PC-9 (cell line): ENCODE measurements around the gene ZNF718. TPM values are rescaled to one million over a fixed set of nuclear protein-coding genes. Genes with fewer than 3 reads are reported as not detected.
A peak's percentile ranks its signal among the peaks of the same experiment; 100 is the strongest.
"Not testable (repeated sequence)": the region's sequence is repeated elsewhere in the genome, so short reads cannot be mapped to it uniquely, and the experiment has no call there.

Experiments used
- BruUV-seq: library from RNA; stranded (reverse); fragments of 400-500 nt; replicated peaks from 2 replicates; lab custom pipeline; 2021; lab: Mats Ljungman, UMichigan
- CTCF ChIA-PET: fragments of 300-600 bp; sonication (Branson Sonifier 250); formaldehyde crosslinking; loops from one replicate; lab custom pipeline; 2022; ENCODE audit warnings: antibody characterized with exemption; lab: Charles Lee
- POLR2A ChIA-PET: fragments of 300-600 bp; sonication (Branson Sonifier 250); formaldehyde crosslinking; loops from one replicate; lab custom pipeline; 2022; ENCODE audit warnings: antibody characterized with exemption; ENCODE audit not compliant: unreplicated experiment; lab: Charles Lee
- DNase-seq, 2 experiments: peaks; one replicate each; pipeline versions ENCODE4 v3.0.0 to v3.0.0-alpha.2; 2015 to 2022; ENCODE audit warnings: mixed read lengths in 1 of 2
- H2AFZ ChIP-seq: fragments of 200-600 bp; sonication (generic); 2 replicates; pipeline ENCODE4 v1.8.1; 2017; ENCODE audit warnings: antibody characterized with exemption
- H3F3A ChIP-seq: fragments of 200-600 bp; sonication (generic); 2 replicates; pipeline ENCODE4 v1.8.1; 2017; ENCODE audit warnings: antibody characterized with exemption, mild to moderate bottlenecking, low read depth; ENCODE audit not compliant: insufficient read depth
- H3K27ac ChIP-seq: fragments of 200-600 bp; sonication (generic); 2 replicates; pipeline ENCODE4 v1.6.1; 2016; ENCODE audit warnings: mixed run types
- H3K27me3 ChIP-seq: fragments of 200-600 bp; sonication (generic); 2 replicates; pipeline ENCODE4 v1.6.1; 2016; ENCODE audit warnings: low read depth, mixed run types; ENCODE audit not compliant: insufficient read depth
- H3K36me3 ChIP-seq: fragments of 200-600 bp; sonication (generic); 2 replicates; pipeline ENCODE4 v1.6.1; 2016; ENCODE audit warnings: low read depth, mixed run types
- H3K4me1 ChIP-seq: fragments of 200-600 bp; sonication (generic); replicated peaks from 2 replicates; pipeline ENCODE4 v1.6.1; 2016; ENCODE audit warnings: mixed run types; ENCODE audit not compliant: insufficient read depth
- H3K4me2 ChIP-seq: fragments of 200-600 bp; sonication (generic); 2 replicates; pipeline ENCODE4 v1.6.1; 2017; ENCODE audit warnings: mixed run types
- H3K4me3 ChIP-seq: fragments of 200-600 bp; sonication (generic); 2 replicates; pipeline ENCODE4 v1.6.1; 2016; ENCODE audit warnings: mixed run types
- H3K79me2 ChIP-seq: fragments of 200-600 bp; sonication (generic); 2 replicates; pipeline ENCODE4 v1.6.1; 2017; ENCODE audit warnings: low read depth, mixed run types
- H3K9me2 ChIP-seq: fragments of 200-600 bp; sonication (generic); 2 replicates; pipeline ENCODE4 v1.8.1; 2017; ENCODE audit warnings: mild to moderate bottlenecking; ENCODE audit not compliant: insufficient read depth
- H3K9me3 ChIP-seq: fragments of 200-600 bp; sonication (generic); 2 replicates; pipeline ENCODE4 v1.8.1; 2016; ENCODE audit warnings: low read depth; ENCODE audit not compliant: insufficient read depth
- H4K20me1 ChIP-seq: fragments of 200-600 bp; sonication (generic); 2 replicates; pipeline ENCODE4 v1.8.1; 2017; ENCODE audit not compliant: insufficient read depth
- EZH2 ChIP-seq: fragments of 200-600 bp; sonication (generic); IDR thresholded peaks from 2 replicates; pipeline ENCODE4 v1.8.0; 2017; ENCODE audit warnings: antibody characterized with exemption, low read depth
- intact Hi-C: fragments of 100-400 bp; cut with micrococcal nuclease; formaldehyde crosslinking; loops from one replicate; pipeline ENCODE4 v1.10.0; 2022; ENCODE audit not compliant: unreplicated experiment
- total RNA-seq: library from RNA; stranded (reverse); gene quantifications from 2 replicates; pipeline ENCODE4 v1.2.3, GENCODE V29; 2021
- TF ChIP-seq, protein P1 (sequence below): fragments of 200-600 bp; sonication (generic); conservative IDR thresholded peaks from 2 replicates; pipeline ENCODE4 v1.6.1; 2017; ENCODE audit warnings: mixed run types, antibody characterized with exemption, mild to moderate bottlenecking, moderate library complexity

ZNF718 gene
- total RNA-seq, 1 experiment from 2014 or later: 3.5 TPM

DNA sequence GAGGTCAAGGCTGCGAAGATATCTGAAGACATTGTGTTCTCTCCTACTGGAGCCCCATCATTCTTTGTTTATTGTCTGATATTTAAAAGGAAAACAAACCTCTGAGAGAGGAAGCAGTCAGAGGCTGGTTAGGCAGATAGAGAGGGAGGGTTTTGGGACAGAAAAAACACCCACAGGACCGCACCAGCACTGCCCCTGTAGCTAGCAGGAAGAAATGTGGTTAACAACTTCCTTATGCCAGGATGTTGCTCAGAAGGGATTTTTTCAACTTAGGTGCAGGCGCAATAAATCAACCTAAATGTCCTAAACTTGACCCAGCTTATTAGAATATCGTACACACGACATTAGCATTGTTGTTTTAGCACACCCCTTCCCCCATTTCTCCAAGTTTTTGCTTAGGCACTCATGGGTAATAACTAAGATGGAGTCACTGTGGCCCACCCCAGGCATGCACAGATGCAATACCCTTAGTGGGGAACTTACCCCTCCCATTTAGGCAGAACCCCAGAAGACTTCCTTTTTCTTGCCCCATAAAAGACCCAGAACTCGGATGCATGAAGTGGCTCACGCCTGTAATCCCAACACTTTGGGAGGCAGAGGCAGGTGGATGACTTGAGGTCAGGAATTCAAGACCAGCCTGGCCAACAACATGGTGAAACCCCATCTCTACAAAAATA, 2.8 kb upstream of the ZNF718 start:
- TF ChIP-seq EZH2: no peak
- TF ChIP-seq, protein P1, sequence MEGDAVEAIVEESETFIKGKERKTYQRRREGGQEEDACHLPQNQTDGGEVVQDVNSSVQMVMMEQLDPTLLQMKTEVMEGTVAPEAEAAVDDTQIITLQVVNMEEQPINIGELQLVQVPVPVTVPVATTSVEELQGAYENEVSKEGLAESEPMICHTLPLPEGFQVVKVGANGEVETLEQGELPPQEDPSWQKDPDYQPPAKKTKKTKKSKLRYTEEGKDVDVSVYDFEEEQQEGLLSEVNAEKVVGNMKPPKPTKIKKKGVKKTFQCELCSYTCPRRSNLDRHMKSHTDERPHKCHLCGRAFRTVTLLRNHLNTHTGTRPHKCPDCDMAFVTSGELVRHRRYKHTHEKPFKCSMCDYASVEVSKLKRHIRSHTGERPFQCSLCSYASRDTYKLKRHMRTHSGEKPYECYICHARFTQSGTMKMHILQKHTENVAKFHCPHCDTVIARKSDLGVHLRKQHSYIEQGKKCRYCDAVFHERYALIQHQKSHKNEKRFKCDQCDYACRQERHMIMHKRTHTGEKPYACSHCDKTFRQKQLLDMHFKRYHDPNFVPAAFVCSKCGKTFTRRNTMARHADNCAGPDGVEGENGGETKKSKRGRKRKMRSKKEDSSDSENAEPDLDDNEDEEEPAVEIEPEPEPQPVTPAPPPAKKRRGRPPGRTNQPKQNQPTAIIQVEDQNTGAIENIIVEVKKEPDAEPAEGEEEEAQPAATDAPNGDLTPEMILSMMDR: no peak
- Histone ChIP-seq H2AFZ (no peak overlapping the region), H3K27ac (no peak overlapping the region), H3K4me3 (no peak overlapping the region), H3K4me2 (no peak overlapping the region), H3K36me3 (no peaks in the 10 kb centered on the region), H3K9me3 (no peaks in the 10 kb centered on the region), H4K20me1 (no peaks in the 10 kb centered on the region), H3K27me3 (no peaks in the 10 kb centered on the region), H3K9me2 (no peaks in the 10 kb centered on the region), H3F3A (no peaks in the 10 kb centered on the region), H3K4me1 (no peaks in the 10 kb centered on the region), H3K79me2 (peaks cover 14% of the 10 kb centered on the region; the same call in 1 of the 2 replicates)
- intact Hi-C loops: no loop called here
- DNase-seq: no peak
- ChIA-PET CTCF (no interaction called here), POLR2A (no interaction called here)
- no TSS peak for BruUV-seq

DNA sequence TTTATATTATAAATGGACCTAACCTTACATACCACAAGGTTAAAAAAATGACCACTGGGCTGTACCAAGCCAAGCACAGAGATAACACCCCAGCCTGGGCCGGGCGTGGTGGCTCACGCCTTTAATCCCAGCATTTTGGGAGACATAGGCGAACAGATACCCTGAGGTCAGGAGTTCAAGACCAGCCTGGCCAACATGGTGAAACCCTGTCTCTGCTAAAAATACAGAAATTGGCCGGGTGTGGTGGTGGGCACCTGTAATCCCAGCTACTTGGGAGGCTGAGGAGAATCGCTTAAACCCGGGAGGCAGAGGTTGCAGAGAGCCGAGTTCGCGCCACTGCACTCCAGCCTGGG, 403 bp upstream of the ZNF718 start:
- H2AFZ ChIP-seq, H3K4me1 ChIP-seq, H3F3A ChIP-seq, intact Hi-C loops, H3K9me2 ChIP-seq, BruUV-seq, H3K27ac ChIP-seq, H3K9me3 ChIP-seq, H4K20me1 ChIP-seq, CTCF ChIA-PET, H3K36me3 ChIP-seq, H3K27me3 ChIP-seq: not testable (repeated sequence)
- H3K79me2 ChIP-seq: peaks cover 14% of the 10 kb centered on the region; the same call in 1 of the 2 replicates
- peak overlapping the region; percentile 64 for H3K4me2 ChIP-seq
- peak in 1 of 2 experiments; percentile 1 for DNase-seq
- POLR2A ChIA-PET: interaction anchor here (0.6 to 0.7 kb wide), 2 partner anchors 154 to 181 kb away, joined by 3 to 7 read pairs; partner anchors contain the start of gene ZNF732
- peak overlapping the region; percentile 60; the same call in 1 of the 2 replicates for H3K4me3 ChIP-seq

GRCh38 chr4:125091-125771, 930 bp downstream of the ZNF718 start:
- CTCF ChIA-PET: no interaction called here
- no peak overlapping the region for H3K27ac ChIP-seq
- H3K36me3 ChIP-seq: no peaks in the 10 kb centered on the region
- peak; percentile 36 to 48 for DNase-seq
- no peaks in the 10 kb centered on the region for H3F3A ChIP-seq
- no peaks in the 10 kb centered on the region for H3K4me1 ChIP-seq
- no peaks in the 10 kb centered on the region for H3K27me3 ChIP-seq
- peak overlapping the region; percentile 60 for H3K4me3 ChIP-seq
- H3K9me3 ChIP-seq: no peaks in the 10 kb centered on the region
- no peak for TF ChIP-seq EZH2
- TF ChIP-seq, protein P1: no peak
- H3K9me2 ChIP-seq: no peaks in the 10 kb centered on the region
- BruUV-seq: TSS peak; percentile 33
- intact Hi-C loops: no loop called here
- peaks cover 14% of the 10 kb centered on the region; the same call in 1 of the 2 replicates for H3K79me2 ChIP-seq
- H4K20me1 ChIP-seq: no peaks in the 10 kb centered on the region
- peak overlapping the region; percentile 64 for H3K4me2 ChIP-seq
- H2AFZ ChIP-seq: peak overlapping the region; percentile 79
- POLR2A ChIA-PET: interaction anchor here (0.6 kb wide), 1 partner anchor 193 kb away, joined by 4 read pairs; no protein-coding TSS in a partner anchor
